T-helper 2 cell (primary cell): ENCODE data around the gene SMIM38.

Experiments
- DNase-seq, 5 experiments: peaks; one replicate each; pipeline versions ENCODE4 v3.0.0 to v3.0.0-alpha.2; 2012 to 2022

The SMIM38 gene

GRCh38 chr11:69160296-69161116 lies 4.8 kb downstream of the SMIM38 start:
- no peak for DNase-seq

DNA sequence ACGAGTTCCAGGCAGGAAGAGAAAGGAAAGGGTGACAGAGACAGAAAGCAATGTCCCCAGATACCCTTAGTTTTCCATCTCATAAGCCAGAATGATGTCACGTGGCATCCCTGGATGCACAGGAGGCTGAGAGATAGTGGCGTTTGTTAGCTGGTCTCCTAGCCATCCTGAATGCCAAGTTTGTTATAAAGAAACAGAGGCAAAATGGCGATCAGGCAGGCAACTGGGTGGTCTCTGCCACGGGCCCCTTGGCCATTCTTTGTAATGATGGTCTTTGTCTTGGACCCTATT lies 5.3 kb downstream of the SMIM38 start:
- DNase-seq, result no peak

- DNase-seq, result no peak
These were observed 6.8 kb downstream of the SMIM38 start for GRCh38 chr11:69162505-69162904.

DNA sequence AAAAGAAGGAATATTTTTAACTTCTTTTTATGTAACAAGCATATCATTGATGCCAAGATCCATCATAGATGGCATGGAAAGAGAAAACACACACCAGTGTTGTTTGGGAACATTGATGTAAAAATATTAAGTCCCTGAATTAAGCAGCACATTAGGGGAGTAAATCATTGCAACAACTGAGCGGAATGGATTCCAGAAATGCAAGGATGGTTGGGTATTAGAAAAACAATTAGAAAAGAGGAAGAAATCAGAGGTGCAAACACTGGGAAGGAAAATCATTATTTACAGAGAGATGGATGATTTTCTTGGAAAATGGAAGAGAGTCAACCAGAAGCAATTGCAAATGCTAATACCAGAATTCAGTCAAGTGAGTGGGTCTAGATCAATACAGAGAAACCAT lies 8.1 kb downstream of the SMIM38 start:
- DNase-seq, result no peak

DNA sequence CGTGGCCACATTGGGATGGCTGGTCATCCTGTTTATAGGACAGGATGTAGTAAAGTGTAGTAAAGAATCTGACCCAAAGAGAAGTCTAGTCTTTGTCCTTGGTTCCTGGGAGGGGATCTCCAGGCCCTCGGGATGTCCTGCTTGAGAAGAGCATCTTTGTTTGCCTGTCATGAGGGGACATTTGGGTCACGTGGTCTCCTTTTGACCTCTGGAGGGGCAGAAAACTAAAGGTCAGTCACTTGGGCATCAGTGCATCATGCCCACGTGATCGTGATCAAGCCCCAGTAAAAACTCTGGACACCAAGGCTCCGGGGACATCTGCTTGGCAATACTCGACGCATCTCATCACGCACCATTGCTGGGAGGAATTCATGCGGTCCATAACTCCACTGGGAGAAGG lies 9.1 kb downstream of the SMIM38 start:
- DNase-seq, result no peak

DNA sequence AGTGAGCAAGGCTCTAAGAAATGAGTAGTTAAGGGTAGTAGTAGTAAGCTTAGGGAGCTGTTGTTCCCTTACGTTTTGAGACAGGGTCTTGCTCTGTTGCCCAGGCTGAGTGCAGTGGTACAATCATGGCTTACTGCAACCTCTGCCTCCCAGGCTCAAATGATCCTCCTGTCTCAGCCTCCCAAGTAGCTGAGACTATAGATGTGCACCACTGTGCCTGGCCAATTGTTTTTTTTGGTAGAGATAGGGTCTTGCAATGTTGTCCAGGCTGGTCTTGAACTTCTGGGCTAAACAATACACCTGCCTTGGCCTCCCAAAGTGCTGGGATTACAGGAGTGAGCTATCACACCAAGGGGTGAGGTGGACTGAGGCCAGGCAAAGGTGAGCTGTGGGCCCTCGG lies 10.0 kb downstream of the SMIM38 start:
- DNase-seq, result no peak

DNA sequence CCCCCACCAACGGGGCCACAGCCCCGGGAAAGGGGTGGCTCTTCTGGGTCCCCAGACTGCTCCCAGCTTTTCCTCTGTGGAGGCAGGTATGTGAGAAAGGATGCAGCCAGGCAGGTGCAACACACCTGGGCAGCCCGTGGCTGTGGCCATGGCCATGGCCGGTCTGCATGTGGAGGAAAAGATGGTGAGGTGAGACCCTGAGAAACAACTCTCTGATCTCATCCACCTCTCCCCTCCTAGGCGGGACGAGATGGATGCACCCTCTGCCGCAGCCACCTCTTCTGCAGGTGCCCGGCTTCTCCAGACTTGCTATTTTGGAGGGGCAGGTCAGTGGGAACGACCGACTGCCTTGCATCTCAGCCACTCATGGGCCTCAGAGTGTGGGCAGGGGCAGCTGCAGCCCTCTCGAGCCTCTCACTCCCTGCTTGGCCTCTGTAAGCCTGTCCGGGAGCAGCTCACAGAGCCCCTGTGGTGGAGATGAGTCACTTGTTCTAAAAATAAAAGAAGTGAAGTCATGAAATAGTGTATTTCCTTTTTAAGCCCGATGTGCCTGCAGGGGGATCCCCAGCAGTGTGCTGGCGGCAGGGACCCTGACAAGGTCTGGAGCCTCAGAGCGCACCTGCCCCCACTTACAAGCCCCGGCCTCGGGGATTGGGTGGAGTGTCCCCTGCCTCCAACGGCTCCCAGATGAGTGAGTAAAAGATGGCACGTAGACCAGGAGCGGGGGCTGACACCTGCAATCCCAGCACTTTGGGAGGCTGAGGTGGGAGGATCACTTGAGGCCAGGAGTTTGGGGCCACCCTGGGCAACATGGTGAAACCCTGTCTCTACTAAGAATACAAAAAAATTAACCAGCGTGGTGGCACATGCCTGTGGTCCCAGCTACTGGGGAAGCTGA lies 10.7 kb downstream of the SMIM38 start:
- DNase-seq, result peak in 1 of 5 experiments; percentile 10

DNA sequence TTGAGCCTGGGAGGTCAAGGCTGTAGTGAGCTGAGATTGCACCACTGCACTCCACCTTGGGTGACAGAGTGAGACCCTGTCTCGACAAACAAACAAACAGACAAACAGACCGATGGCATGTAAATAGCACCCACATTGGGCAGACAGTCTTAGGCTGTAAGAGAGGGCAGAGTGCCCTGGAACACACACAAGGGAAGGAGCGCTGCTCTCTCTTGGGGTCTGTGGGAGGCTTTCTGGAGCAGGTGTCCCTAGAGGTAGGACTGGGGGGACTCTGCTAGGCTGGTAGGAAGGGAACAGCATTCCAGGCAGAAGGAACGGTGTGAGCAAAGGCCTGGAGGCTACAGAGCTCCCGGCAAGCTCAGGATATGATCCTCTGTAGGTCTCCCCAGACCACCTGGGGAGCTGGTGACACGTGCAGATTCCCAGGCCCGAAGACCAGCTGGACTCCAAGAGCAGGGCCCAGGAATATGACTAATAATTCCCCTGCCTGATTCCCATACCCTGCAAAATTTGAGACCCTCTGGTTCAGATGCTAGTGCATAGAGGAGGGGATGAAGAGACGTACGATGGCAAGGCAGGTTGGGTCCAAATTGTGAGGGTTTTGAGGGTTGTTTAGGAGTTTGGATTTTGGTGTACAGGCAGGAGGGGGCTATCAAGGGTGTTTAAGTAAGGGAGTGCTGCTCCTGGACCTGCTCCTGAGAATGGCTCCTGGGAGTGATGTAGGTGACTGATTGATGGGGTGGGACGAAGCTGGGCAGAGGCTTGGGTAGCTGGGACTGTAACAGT lies 11.6 kb downstream of the SMIM38 start:
- no peak for DNase-seq

DNA sequence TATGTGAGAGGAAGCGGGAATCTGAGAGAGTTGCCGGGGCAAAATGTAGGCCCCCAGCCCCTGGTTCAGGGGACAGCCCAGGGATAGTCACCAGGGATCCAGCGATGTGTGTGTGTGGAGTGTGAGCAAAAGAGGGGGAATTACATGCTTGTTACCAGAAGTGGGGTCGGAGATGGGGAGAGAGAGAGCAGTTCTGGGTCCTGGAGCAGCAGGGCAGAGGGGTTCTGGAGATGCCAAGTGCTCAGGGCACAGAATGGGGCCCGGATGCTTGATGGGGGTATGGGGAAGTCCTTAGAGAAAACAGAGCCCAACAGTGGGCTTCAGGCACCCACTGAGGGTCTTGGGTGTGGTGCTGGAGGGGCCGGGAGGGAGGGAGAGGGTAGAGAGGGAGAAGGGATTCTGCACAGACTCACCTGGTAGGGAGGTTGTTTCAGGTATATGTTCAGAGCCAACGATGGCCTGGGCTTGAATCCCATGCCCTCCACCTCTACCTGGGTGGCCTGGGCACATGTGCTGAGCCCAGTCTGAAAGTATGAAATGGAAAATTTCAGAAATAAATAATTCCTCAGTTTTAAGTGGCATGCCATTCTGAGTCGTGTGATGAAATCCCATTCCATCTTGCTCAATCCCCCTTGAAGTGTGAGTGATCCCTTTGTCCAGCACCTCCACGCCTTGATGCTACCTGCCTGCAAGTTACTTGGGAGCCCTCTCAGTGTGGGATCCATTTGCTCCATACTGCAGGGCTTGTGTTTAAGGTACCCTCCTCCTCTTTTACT lies 12.4 kb downstream of the SMIM38 start:
- no peak for DNase-seq

GRCh38 chr11:69169479-69169878 lies 13.7 kb downstream of the SMIM38 start:
- no peak for DNase-seq

- no peak for DNase-seq
These were observed 15.0 kb downstream of the SMIM38 start for GRCh38 chr11:69170704-69171103.

GRCh38 chr11:69171476-69172240 lies 15.9 kb downstream of the SMIM38 start:
- DNase-seq, result no peak

GRCh38 chr11:69172674-69173073 lies 16.9 kb downstream of the SMIM38 start:
- DNase-seq, result no peak

DNA sequence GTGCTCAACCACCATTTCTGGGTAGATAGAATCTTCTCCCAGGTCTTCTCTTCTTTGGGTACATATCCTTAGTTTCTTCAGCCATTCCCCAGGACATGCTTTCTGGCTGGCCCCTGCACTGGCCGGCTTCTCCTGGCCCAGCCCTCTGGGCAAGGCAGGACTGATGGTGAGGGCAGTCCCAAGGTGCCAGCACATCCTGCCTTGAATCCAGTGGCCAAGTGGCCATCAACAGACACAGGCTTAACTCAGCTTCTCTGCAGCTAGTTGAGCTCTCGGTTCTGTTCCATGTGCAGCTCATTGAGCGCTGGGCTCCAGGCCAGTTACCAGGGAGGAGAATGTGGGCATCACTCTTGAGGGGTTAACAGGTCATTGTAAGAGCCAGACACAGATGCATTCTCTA lies 17.6 kb downstream of the SMIM38 start:
- DNase-seq, result no peak

DNA sequence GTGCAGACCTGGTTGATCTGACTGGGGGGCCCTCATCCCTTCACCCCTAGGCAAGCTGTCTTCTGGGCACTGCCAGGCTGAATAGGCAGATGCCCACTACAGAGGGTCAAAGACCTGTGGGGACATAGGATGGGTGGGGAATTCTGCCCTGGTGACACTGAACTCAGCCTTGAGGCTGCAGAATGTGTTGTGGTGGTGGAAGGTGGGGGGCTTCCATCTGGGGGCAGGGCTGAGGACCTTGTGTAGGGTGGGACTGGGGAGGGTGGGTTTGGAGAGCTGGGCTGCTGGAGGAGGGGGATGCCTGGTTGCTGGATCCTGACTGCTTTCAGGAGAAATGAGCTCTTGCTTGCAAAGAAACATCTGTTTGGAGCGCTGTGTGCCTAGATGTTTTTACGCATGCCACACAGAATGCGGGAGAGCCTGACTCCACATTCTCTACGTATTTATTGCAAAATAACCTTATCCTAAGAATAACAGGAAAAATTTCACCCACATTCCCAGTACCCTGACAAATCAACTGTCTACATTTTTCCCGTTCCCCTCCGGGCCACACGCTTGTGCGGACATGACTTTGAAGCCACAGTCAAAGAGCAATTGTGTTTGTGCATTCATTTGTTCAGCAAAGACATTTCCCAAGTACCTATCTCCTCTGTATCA lies 18.3 kb downstream of the SMIM38 start:
- no peak for DNase-seq

DNA sequence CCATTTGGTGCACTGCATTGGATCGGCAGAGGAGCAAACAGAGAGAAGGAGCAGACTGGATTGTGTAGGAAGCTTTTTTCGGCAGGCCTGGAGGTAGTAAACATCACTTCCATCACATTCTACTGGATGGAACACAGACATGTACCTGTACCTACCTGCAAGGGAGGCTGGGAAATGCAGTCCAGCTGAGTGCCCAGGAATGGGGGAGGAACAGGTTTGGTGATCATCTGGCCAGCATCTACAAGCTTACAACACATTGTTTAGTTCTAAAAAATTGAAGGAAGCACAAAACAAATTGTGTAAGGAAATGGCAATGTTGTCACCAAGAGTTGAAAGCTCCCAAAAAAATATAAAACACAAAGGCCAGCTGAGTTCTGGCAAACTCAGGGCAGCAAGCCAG lies 19.1 kb downstream of the SMIM38 start:
- no peak for DNase-seq

DNA sequence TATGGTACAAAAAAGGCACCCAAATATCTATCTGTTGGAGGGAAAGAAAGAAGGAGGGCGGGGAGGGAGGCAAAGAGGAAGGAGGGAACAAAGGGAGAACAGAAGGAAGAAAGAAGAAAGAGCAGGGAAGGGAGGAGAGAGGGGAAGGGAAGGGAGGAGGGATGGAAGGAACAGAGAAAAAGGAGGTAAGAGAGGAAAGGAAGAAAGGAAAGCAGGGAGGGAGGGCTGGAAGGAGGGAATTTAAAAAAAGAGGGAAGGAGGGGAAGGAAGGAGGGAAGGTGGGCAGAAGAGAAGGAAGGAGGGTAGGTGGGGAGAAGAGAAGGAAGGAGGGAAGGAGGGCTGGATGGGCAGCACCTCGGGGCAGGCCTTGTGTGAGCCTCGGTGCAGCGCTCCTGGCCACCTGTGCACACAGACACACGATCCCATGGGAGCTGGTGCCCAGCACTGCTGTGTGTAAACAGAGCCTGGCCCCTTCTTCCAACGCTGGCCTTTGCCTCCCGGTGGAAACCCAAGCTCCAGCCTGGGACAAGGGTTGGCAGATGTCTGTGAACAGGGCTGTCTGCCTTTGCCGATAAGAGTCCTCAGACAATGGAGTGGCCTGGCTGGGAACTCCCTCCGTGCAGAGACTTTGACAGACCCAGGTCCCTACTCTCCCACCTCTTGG lies 23.2 kb downstream of the SMIM38 start:
- DNase-seq, result no peak

- DNase-seq, result no peak
These were observed 24.5 kb downstream of the SMIM38 start for GRCh38 chr11:69180226-69180625.

GRCh38 chr11:69180726-69181125 lies 25.0 kb downstream of the SMIM38 start:
- no peak for DNase-seq

- DNase-seq, result no peak
These were observed 27.9 kb downstream of the SMIM38 start for GRCh38 chr11:69183613-69184012.
